GM12801 (cell line): ENCODE data around the gene PSMD6.

Experiments used
- TF ChIP-seq, protein P1 (sequence below): IDR thresholded peaks from one replicate; pipeline ENCODE4 v1.5.1; 2011; ENCODE audit warnings: control low read depth; ENCODE audit not compliant: insufficient read length; ENCODE audit errors: extremely low read depth

PSMD6 gene

DNA sequence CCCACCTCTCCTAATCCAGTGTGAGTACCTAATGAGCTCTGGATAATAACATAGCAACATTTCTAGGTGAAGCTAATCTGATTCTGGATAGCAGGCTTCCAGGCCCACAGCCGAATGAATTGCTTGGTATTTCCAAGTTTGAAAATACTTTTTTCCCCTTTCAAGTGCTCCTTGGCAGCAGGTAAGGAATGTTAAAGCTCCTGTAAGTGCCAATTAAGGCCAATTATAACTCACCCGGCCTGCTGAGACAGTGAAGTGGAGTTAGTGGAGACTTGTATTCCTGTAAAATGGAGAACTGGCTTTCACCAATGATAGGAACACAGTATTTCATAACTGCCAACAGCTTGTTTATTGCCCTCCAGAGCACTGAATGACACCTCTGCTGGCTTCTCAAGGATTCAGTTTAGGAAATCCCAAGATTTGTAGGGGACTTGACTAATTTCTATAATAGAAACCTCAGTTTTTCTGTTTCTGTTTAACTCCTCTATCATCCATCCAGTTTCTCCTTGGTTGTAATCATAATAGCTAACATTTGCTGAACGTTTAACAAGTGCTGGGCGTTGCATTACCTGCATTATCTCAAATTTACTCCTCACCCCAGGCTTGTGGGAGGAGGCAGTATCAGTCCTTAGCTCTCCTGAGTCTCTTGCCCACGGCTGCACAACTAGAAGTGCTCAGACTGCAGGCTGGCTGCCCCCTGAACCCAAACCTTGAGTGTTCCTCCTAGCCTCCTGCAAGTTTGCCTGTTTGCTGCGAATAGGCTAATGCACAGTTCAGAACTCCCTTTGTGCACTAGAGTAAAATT, 58.4 kb downstream of the PSMD6 start:
- TF ChIP-seq, protein P1, sequence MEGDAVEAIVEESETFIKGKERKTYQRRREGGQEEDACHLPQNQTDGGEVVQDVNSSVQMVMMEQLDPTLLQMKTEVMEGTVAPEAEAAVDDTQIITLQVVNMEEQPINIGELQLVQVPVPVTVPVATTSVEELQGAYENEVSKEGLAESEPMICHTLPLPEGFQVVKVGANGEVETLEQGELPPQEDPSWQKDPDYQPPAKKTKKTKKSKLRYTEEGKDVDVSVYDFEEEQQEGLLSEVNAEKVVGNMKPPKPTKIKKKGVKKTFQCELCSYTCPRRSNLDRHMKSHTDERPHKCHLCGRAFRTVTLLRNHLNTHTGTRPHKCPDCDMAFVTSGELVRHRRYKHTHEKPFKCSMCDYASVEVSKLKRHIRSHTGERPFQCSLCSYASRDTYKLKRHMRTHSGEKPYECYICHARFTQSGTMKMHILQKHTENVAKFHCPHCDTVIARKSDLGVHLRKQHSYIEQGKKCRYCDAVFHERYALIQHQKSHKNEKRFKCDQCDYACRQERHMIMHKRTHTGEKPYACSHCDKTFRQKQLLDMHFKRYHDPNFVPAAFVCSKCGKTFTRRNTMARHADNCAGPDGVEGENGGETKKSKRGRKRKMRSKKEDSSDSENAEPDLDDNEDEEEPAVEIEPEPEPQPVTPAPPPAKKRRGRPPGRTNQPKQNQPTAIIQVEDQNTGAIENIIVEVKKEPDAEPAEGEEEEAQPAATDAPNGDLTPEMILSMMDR = no peak

GRCh38 chr3:63963496-63963895, 59.8 kb downstream of the PSMD6 start:
- TF ChIP-seq, protein P1 = no peak

GRCh38 chr3:63961891-63962290, 61.4 kb downstream of the PSMD6 start:
- TF ChIP-seq, protein P1 = no peak
